Endothelial cell of umbilical vein (primary cell): ENCODE measurements around the gene NKAP. TPM values are rescaled to one million over a fixed set of nuclear protein-coding genes. Genes with fewer than 3 reads are reported as not detected.

Source experiments
- BruUV-seq: library from RNA; stranded (reverse); fragments of 400-500 nt; replicated peaks from 2 replicates; lab custom pipeline; 2021; lab: Mats Ljungman, UMichigan
- CTCF ChIA-PET: fragments of 300-600, 350-600 bp; sonication (Branson Sonifier 250); formaldehyde crosslinking; loops from one replicate; lab custom pipeline; 2021; ENCODE audit warnings: antibody characterized with exemption, inconsistent platforms; lab: Charles Lee
- POLR2A ChIA-PET: fragments of 300-600, 350-600 bp; sonication (Branson Sonifier 250); formaldehyde crosslinking; loops from one replicate; lab custom pipeline; 2021; ENCODE audit warnings: antibody characterized with exemption, inconsistent platforms; lab: Charles Lee
- DNase-seq: peaks from one replicate; pipeline ENCODE4 v3.0.0-alpha.2; 2011; ENCODE audit warnings: low read depth, low spot score
- FAIRE-seq: peaks from 2 replicates; lab custom pipeline; 2011; peaks lifted over from hg19 to GRCh38; lab: Jason Lieb, UNC
- H2AFZ ChIP-seq: 2 replicates; pipeline ENCODE4 v1.6.0; 2012; ENCODE audit warnings: low read depth, low read length, control low read depth, inconsistent platforms
- H3K27ac ChIP-seq: 2 replicates; pipeline ENCODE4 v1.5.1; 2011; ENCODE audit warnings: low read depth, mild to moderate bottlenecking, control low read depth, low read length, moderate library complexity; ENCODE audit not compliant: insufficient read depth
- H3K27me3 ChIP-seq, 2 experiments: 2 replicates each; pipeline versions ENCODE4 v1.6.0 to v1.6.1; 2011; ENCODE audit warnings: low read length in 2 of 2, mixed read lengths in 1 of 2; ENCODE audit not compliant: control insufficient read depth in 2 of 2, insufficient read depth in 2 of 2
- H3K36me3 ChIP-seq, 2 experiments: 2 replicates in 1 of 2; 3 replicates in 1 of 2; pipeline ENCODE4 v1.5.1; 2011; ENCODE audit warnings: low read length in 2 of 2, mild to moderate bottlenecking in 1 of 2, moderate library complexity in 1 of 2; ENCODE audit not compliant: control insufficient read depth in 2 of 2, insufficient read depth in 2 of 2; ENCODE audit errors: extremely low read depth in 1 of 2
- H3K4me1 ChIP-seq: 3 replicates; pipeline ENCODE4 v1.5.1; 2011; ENCODE audit warnings: mild to moderate bottlenecking, low read length; ENCODE audit not compliant: control insufficient read depth, insufficient read depth; ENCODE audit errors: extremely low read depth
- H3K4me2 ChIP-seq: 2 replicates; pipeline ENCODE4 v1.6.1; 2011; ENCODE audit warnings: low read length, control low read depth, mixed read lengths; ENCODE audit not compliant: insufficient read depth
- H3K4me3 ChIP-seq, 3 experiments: fragments of 200-600 bp in 1 of 3; sonication (generic), shearing (Covaris generic) in 1 of 3; replicated peaks in 1 of 3; 2 replicates each; pipeline ENCODE4 v1.5.1; 2011 to 2016; ENCODE audit warnings: control low read depth in 3 of 3, low read length in 3 of 3, mild to moderate bottlenecking in 2 of 3, inconsistent platforms in 1 of 3, low read depth in 1 of 3, moderate library complexity in 1 of 3; ENCODE audit not compliant: insufficient read depth in 1 of 3
- H3K79me2 ChIP-seq: 2 replicates; pipeline ENCODE4 v1.6.0; 2012; ENCODE audit warnings: low read length, inconsistent platforms; ENCODE audit not compliant: control insufficient read depth, insufficient read depth
- H3K9ac ChIP-seq: replicated peaks from 2 replicates; pipeline ENCODE3; 2011; ENCODE audit warnings: low read length, control low read depth; ENCODE audit not compliant: insufficient read depth; ENCODE audit errors: extremely low read depth
- H3K9me1 ChIP-seq: replicated peaks from 3 replicates; pipeline ENCODE4 v1.6.0; 2011; ENCODE audit warnings: mild to moderate bottlenecking, low read length; ENCODE audit not compliant: control insufficient read depth, insufficient read depth; ENCODE audit errors: extremely low read depth
- H3K9me3 ChIP-seq: replicated peaks from 2 replicates; pipeline ENCODE4 v1.5.1; 2012; ENCODE audit warnings: low read length, inconsistent platforms; ENCODE audit not compliant: control insufficient read depth, insufficient read depth
- H4K20me1 ChIP-seq: replicated peaks from 2 replicates; pipeline ENCODE3; 2011; ENCODE audit warnings: mild to moderate bottlenecking, low read length; ENCODE audit not compliant: control insufficient read depth, insufficient read depth; ENCODE audit errors: extremely low read depth
- EZH2 ChIP-seq: IDR thresholded peaks from 2 replicates; pipeline ENCODE4 v1.6.1; 2012; ENCODE audit warnings: borderline replicate concordance, low read depth, mild to moderate bottlenecking, moderate library complexity, low read length, inconsistent platforms; ENCODE audit not compliant: severe bottlenecking
- FOS ChIP-seq: IDR thresholded peaks from 2 replicates; pipeline ENCODE4 v1.6.1; 2011; ENCODE audit warnings: mild to moderate bottlenecking, low read length, moderate library complexity, borderline replicate concordance; ENCODE audit not compliant: insufficient read depth
- GATA2 ChIP-seq: IDR thresholded peaks from 2 replicates; pipeline ENCODE4 v1.7.0; 2011; ENCODE audit warnings: low read depth, mild to moderate bottlenecking, moderate library complexity, mixed read lengths, low read length; ENCODE audit not compliant: insufficient read length, insufficient read depth
- JUN ChIP-seq: IDR thresholded peaks from 2 replicates; pipeline ENCODE4 v1.6.1; 2011; ENCODE audit warnings: borderline replicate concordance, low read depth; ENCODE audit not compliant: insufficient read length, insufficient read depth
- MYC ChIP-seq: IDR thresholded peaks from one replicate; pipeline ENCODE4 v1.6.1; 2011; ENCODE audit warnings: mild to moderate bottlenecking, low read depth, low read length
- POLR2A ChIP-seq: IDR thresholded peaks from 2 replicates; pipeline ENCODE4 v1.6.1; 2012; ENCODE audit warnings: low read depth, mild to moderate bottlenecking, control low read depth, low read length
- POLR2AphosphoS5 ChIP-seq: IDR thresholded peaks from 2 replicates; pipeline ENCODE4 v1.6.1; 2012; ENCODE audit warnings: low read depth, mild to moderate bottlenecking, control low read depth, low read length, moderate library complexity; ENCODE audit not compliant: insufficient read depth
- dilution Hi-C: fragments of 300-500 bp; cut with MboI; formaldehyde crosslinking; loops from one replicate; pipeline ENCODE4 v1.15.0; 2019; ENCODE audit warnings: low sequenced_read_pairs; ENCODE audit not compliant: extremely low pct_ligation_motif_present
- intact Hi-C: fragments of 100-400 bp; cut with micrococcal nuclease; formaldehyde crosslinking; loops from one replicate; pipeline ENCODE4 v1.10.0; 2022
- polyA plus RNA-seq, 4 experiments: library from polyadenylated mRNA; depleted of rRNA in 3 of 4; stranded (reverse) in 3 of 4; unstranded in 1 of 4; fragments of >200 nt; gene quantifications; 2 replicates each; pipeline versions ENCODE4 v1.2.1 to v1.2.3, GENCODE V29; 2011 to 2012; ENCODE audit warnings: missing spikeins in 1 of 4
- total RNA-seq: library from RNA; stranded (reverse); gene quantifications from 2 replicates; pipeline ENCODE4 v1.2.3, GENCODE V29; 2021
- TF ChIP-seq, protein P1 (sequence below): IDR thresholded peaks from 2 replicates; pipeline ENCODE4 v1.6.1; 2011; ENCODE audit not compliant: insufficient read depth, insufficient read length
- TF ChIP-seq, protein P2 (sequence below), 2 donors: IDR thresholded peaks; 1 replicate in 1 of 2; 2 replicates in 1 of 2; pipeline ENCODE4 v1.5.1; 2011; ENCODE audit warnings: low read length in 2 of 2, mild to moderate bottlenecking in 2 of 2, moderate library complexity in 2 of 2, control low read depth in 1 of 2, inconsistent platforms in 1 of 2, low read depth in 1 of 2; ENCODE audit not compliant: insufficient read depth in 1 of 2; ENCODE audit errors: extremely low read depth in 1 of 2

Gene NKAP
- total and polyA plus RNA-seq, 2 donors (not counting 3 experiments of a cell fraction or from before 2014, with no cell fraction given): 2.2 to 8.0 TPM

DNA sequence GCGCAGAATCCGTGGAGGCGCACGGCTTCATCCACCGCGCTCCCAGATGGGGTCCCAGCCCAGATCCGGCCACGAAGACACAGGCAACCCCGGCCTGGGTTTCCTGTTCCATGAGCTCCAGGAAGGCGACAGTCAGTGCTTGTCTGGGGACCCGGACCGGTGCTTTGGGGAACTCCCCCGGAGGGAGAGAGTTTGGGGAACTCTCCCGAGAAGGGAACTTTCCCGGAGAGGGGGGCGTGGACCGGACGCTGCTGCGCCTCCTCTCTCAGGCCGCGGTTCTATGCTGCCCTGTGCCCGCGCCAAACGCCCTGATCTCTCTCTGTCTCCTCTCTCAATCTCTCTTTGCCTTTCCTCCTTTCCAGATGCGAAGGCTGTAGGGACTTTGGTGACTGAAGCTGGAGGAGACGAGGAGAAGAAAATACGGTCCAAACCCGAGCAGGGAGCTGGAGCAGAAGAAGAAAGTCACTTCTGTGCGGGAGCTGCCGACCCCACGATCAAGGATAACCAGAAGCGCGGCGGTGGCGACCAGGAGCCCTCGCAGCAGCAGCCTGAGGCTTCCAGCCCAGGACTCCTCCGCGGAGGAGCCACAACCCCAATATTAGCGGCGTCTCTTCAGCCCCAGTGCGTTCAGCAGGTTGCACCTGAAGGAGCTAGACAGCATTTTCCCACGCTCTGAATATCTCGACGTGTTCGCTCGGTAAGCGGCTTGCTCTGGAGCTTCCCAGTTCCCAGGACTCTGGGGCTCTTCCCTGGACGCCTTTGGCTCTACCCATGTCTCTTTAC lies 47.6 kb upstream of the NKAP start:
- Histone ChIP-seq H4K20me1 (no peaks in the 10 kb centered on the region), H3K27me3 (peaks cover 37 to 64% of the 10 kb centered on the region in 2 experiments), H3K36me3 (no peaks in the 10 kb centered on the region), H3K9ac (no peak overlapping the region), H3K4me2 (no peak overlapping the region), H2AFZ (no peak overlapping the region), H3K27ac (no peak overlapping the region), H3K4me3 (no peak overlapping the region), H3K9me1 (no peaks in the 10 kb centered on the region), H3K4me1 (no peaks in the 10 kb centered on the region), H3K9me3 (no peaks in the 10 kb centered on the region), H3K79me2 (no peaks in the 10 kb centered on the region)
- POLR2A ChIA-PET: no interaction called here
- intact Hi-C loops (no loop called here), dilution Hi-C loops (no loop called here)
- TF ChIP-seq JUN (no peak), EZH2 (peak; percentile 71)
- no peak for FAIRE-seq
- CTCF ChIA-PET: interaction anchor here (0.6 kb wide), 1 partner anchor 25 kb away, joined by 3 read pairs; no protein-coding TSS in a partner anchor
- no peak for DNase-seq
- no TSS peak for BruUV-seq

DNA sequence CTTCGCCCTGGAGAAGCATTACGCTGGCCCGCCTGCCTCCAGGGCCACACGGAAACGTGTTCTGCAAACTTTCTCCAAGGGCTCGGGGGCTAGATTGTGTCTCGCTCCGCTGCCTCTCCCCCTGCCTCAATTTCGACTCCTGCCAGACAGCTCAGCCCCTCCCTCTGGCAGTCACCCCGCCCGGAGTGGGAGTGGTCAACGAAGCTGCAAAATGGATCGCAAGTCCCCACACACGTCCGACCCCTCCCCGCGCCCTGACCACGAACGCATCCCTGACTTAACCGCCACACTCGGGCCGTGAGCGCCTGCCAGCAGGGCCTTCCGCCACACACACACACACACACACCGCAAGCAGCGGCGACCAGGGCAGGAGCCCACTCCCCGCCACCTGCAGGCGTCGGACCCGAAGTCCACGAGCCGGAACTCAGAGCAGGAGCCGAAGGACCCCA lies 47.0 kb upstream of the NKAP start:
- TF ChIP-seq GATA2: no peak
- TF ChIP-seq EZH2: no peak
- no peak for TF ChIP-seq MYC
- no peak for TF ChIP-seq JUN
- TF ChIP-seq FOS: no peak
- TF ChIP-seq POLR2AphosphoS5: no peak
- TF ChIP-seq, protein P1, sequence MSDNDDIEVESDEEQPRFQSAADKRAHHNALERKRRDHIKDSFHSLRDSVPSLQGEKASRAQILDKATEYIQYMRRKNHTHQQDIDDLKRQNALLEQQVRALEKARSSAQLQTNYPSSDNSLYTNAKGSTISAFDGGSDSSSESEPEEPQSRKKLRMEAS: no peak
- no peak for TF ChIP-seq POLR2A
- TF ChIP-seq, protein P2, sequence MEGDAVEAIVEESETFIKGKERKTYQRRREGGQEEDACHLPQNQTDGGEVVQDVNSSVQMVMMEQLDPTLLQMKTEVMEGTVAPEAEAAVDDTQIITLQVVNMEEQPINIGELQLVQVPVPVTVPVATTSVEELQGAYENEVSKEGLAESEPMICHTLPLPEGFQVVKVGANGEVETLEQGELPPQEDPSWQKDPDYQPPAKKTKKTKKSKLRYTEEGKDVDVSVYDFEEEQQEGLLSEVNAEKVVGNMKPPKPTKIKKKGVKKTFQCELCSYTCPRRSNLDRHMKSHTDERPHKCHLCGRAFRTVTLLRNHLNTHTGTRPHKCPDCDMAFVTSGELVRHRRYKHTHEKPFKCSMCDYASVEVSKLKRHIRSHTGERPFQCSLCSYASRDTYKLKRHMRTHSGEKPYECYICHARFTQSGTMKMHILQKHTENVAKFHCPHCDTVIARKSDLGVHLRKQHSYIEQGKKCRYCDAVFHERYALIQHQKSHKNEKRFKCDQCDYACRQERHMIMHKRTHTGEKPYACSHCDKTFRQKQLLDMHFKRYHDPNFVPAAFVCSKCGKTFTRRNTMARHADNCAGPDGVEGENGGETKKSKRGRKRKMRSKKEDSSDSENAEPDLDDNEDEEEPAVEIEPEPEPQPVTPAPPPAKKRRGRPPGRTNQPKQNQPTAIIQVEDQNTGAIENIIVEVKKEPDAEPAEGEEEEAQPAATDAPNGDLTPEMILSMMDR (IDR thresholded peaks at IDR 0.05; ENCODE audit: extremely low read depth in 1 of 2, insufficient read depth in 1 of 2, low read depth in 1 of 2, low read length in 2 of 2): no peak
- Histone ChIP-seq H3K79me2 (no peaks in the 10 kb centered on the region), H3K4me1 (no peaks in the 10 kb centered on the region), H3K9ac (no peak overlapping the region), H3K27me3 (peaks cover 32 to 58% of the 10 kb centered on the region in 2 experiments), H3K9me1 (no peaks in the 10 kb centered on the region), H3K4me3 (no peak overlapping the region), H2AFZ (no peak overlapping the region), H3K27ac (no peak overlapping the region), H3K36me3 (no peaks in the 10 kb centered on the region), H4K20me1 (no peaks in the 10 kb centered on the region), H3K9me3 (no peaks in the 10 kb centered on the region), H3K4me2 (no peak overlapping the region)
- intact Hi-C loops: no loop called here
- CTCF ChIA-PET: no interaction called here
- POLR2A ChIA-PET: no interaction called here
- no peak for DNase-seq
- no peak for FAIRE-seq
- BruUV-seq: no TSS peak
- dilution Hi-C loops: no loop called here
